Stimulated activated memory B cell treated with anti-CD40 and anti-IgM and Interleukin-4, amounts not matched to agents 10 μg/mL and 1 μg/mL and 100 μg/mL, for 72 hours (primary cell): Measurements from ENCODE around the gene NECAB2.
A peak's percentile ranks its signal among the peaks of the same experiment; 100 is the strongest.
"Not testable (repeated sequence)": the region's sequence is repeated elsewhere in the genome, so short reads cannot be mapped to it uniquely, and the experiment has no call there.

Source experiments
- ATAC-seq: fragments of 150-1000 bp; cut with Tn5 transposase; 2 replicates; pipeline ENCODE4 v1.10.0; 2021
- H3K27ac Mint-ChIP-seq: one replicate; pipeline ENCODE4 v1.8.0; 2022; ENCODE audit warnings: mild to moderate bottlenecking, mixed read lengths
- H3K27me3 Mint-ChIP-seq: one replicate; pipeline ENCODE4 v1.8.0; 2022; ENCODE audit warnings: mixed read lengths
- H3K36me3 Mint-ChIP-seq: one replicate; pipeline ENCODE4 v1.8.0; 2022; ENCODE audit warnings: mixed read lengths
- H3K4me1 Mint-ChIP-seq: one replicate; pipeline ENCODE4 v1.8.0; 2022; ENCODE audit warnings: mixed read lengths
- H3K4me3 Mint-ChIP-seq: one replicate; pipeline ENCODE4 v1.8.0; 2022; ENCODE audit warnings: mild to moderate bottlenecking, moderate library complexity, mixed read lengths
- H3K9me3 Mint-ChIP-seq: one replicate; pipeline ENCODE4 v1.8.0; 2022; ENCODE audit warnings: mixed read lengths

NECAB2 gene

DNA sequence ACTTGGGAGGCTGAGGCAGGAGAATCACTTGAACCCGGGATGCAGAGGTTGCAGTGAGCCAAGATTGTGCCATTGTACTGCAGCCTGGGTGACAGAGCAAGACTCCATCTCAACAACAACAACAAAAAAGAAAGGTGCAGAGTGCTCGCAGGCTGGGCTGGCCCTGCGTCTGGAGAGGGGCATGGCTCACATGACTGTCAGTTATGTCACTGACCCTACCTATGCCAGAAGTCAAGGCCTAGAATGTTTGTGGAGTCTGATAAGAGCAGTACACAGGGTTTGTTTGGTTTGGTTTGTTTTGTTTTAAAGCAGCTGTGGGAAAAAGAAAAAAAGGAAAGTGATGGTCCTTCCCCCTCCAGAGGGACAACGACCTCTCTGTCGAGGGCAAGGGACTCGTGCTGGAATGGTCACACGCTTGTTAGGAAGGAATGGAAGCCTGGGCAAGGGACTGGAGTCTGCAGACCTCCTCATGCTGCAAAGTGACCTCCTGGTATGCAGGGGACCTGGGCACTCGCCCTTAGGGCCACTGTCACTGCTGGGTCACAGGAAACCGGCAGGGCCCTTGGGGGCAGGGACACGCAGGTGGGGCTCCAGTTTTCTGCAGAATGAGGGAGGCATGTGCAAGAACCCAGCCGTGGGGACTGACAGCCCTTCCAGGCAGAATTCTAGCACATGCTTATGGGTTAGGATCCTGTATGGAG lies 25.1 kb upstream of the NECAB2 start:
- no peak for ATAC-seq
- peaks cover 14% of the 10 kb centered on the region for H3K27me3 Mint-ChIP-seq
- no peaks in the 10 kb centered on the region for H3K9me3 Mint-ChIP-seq
- H3K4me3 Mint-ChIP-seq: no peak overlapping the region
- no peak overlapping the region for H3K27ac Mint-ChIP-seq
- peaks cover 7% of the 10 kb centered on the region for H3K4me1 Mint-ChIP-seq
- H3K36me3 Mint-ChIP-seq: no peaks in the 10 kb centered on the region

DNA sequence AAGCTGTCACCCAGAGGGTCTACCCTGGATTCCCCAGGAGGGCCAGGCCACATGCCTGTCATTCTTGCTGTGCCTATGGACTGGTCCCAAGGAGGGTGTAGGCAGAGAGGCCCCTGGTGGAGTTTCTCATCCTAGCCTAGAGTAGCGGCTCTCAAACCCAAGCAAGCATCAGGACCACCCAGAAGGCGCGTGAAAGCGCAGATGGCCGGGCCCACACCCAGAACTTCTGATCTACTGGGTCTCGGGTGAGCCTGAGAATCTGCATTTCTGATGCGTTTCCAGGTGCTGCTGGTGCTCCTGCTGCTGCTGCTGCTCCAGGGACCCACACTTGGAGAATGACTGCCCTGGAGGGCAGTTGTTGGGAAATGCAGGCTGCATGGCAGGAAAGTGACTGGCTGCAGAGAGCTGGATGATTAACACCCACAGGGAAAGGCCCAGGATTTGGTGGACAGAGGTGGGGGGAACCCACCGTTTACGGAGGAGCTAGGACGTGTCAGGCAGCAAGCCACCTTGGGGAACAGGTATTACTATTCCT lies 24.5 kb upstream of the NECAB2 start:
- H3K27ac Mint-ChIP-seq: no peak overlapping the region
- peaks cover 14% of the 10 kb centered on the region for H3K27me3 Mint-ChIP-seq
- H3K4me1 Mint-ChIP-seq: peaks cover 7% of the 10 kb centered on the region
- H3K9me3 Mint-ChIP-seq: no peaks in the 10 kb centered on the region
- no peaks in the 10 kb centered on the region for H3K36me3 Mint-ChIP-seq
- H3K4me3 Mint-ChIP-seq: no peak overlapping the region
- no peak for ATAC-seq

DNA sequence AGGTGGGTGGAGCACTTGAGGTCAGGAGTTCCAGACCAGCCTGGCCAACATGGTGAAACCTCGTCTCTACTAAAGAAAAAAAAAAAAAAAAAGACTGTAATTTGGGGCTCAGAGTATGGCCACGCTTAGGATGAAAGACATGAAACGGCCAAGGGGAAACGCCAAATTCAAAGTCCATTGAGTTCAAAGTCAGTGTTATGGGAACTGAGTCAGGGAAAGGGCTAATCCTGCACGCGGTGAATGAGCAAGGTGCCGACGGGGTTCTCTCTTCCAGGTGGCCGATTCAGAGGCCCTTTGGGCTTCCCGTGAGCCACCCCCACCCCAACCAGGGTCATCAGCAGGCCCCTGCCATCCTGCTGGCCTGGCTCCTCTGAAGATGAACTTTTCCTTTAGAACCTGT lies 22.5 kb upstream of the NECAB2 start:
- Mint-ChIP-seq H3K27ac (no peak overlapping the region), H3K27me3 (peaks cover 7% of the 10 kb centered on the region), H3K36me3 (no peaks in the 10 kb centered on the region), H3K4me1 (no peaks in the 10 kb centered on the region), H3K4me3 (no peak overlapping the region), H3K9me3 (no peaks in the 10 kb centered on the region)
- ATAC-seq: no peak

DNA sequence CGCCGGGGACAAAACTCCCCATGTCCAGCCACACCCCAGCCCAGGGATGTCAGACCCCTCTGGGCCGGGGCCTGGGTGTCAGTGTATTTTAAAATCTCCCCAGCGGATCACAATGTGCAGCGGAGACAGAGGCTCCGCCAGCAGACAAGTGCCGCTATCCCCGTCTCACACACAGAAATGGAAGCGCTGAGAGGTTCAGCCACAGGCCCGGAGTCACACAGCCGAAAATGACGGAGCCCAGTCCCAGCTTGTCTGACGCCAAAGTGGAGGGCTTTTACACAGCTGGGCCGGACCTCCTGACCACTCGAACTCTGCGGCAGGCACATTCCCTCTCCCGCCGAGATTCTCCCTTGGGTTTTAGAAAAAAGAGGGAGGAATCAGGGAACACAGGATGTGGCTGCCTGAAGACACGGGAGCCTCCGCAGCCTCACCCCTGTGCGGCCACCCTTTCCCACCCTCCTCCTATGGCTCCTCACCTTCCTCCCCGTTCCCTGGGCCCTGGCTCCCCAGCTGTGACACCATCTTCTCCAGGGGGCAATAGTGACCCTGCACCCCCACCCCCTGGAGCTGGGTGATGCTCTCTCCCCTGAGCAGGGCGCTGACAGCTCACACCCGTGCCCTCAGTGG lies 21.8 kb upstream of the NECAB2 start:
- ATAC-seq: no peak
- H3K4me1 Mint-ChIP-seq: no peaks in the 10 kb centered on the region
- peaks cover under 1% of the 10 kb centered on the region for H3K27me3 Mint-ChIP-seq
- H3K9me3 Mint-ChIP-seq: no peaks in the 10 kb centered on the region
- H3K36me3 Mint-ChIP-seq: no peaks in the 10 kb centered on the region
- H3K4me3 Mint-ChIP-seq: no peak overlapping the region
- H3K27ac Mint-ChIP-seq: no peak overlapping the region

DNA sequence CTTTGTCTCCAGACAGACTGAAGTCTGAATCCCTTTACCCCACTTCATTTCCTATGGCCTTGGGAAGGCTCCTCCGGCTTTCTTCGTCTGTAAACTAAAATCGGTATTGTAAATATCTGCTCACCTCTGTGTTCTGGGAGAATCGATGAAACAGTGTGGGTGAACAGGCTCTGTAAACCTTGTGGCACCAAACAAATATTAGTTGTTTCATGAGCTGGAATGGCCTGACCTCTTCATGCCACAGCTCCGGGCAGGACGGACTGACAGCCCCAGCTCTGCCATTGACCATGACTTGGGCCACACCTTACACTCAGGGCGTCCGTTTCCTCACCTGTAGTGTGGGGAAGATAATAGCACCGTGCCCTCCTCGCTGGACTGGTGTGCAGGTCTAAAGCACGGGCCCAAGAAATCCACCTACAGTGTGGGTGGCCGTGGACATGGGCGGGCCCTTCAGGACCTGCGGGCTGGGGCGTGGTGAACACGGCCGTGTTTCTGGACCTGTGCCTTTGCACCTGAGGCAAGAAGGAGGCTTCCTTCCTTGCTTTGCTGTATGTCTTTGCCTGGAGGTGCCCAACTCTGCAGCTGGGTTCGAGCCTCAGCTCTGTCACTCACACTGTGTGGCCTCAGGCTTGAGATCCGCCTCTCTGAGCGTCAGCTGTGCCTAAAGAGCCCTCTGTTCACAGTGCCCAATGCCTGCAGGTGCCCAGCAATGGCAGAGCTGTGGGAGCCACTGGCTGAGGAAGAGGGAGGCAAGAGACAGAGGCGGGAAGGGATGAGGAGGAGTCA lies 21.1 kb upstream of the NECAB2 start:
- Mint-ChIP-seq H3K36me3 (no peaks in the 10 kb centered on the region), H3K4me1 (no peaks in the 10 kb centered on the region), H3K9me3 (no peaks in the 10 kb centered on the region), H3K4me3 (no peak overlapping the region), H3K27me3 (no peaks in the 10 kb centered on the region), H3K27ac (no peak overlapping the region)
- no peak for ATAC-seq

DNA sequence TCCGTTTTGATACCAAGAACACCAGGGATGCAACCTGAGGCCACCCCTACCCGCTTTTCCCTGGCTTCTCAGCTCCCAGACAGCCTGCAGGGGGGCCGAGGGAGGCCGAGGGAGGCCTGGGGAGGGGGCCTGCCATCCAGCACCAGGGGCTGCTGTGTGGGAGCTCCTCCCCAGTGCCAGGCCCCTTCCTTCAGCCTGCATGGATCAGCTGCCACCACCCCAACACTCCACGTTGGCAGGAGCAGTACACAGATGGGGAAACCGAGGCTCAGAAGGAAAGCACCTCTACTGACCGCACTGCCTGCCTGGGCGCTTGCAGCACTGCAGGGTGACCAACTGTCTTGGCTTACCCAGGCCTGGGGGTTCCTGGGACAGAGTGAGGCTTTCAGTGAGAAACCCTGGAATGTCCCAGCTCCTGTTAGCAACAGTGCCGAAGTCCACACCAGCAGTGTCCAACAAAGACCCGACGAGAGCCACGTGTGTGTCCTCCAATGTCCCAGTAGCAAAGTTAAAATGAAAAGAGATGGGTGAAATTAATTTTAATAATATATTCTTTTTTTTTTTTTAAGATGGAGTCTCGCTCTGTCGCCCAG lies 20.3 kb upstream of the NECAB2 start:
- Mint-ChIP-seq H3K27me3 (no peaks in the 10 kb centered on the region), H3K36me3 (no peaks in the 10 kb centered on the region), H3K27ac (no peak overlapping the region), H3K4me3 (no peak overlapping the region), H3K4me1 (peaks cover 5% of the 10 kb centered on the region), H3K9me3 (no peaks in the 10 kb centered on the region)
- ATAC-seq: no peak

DNA sequence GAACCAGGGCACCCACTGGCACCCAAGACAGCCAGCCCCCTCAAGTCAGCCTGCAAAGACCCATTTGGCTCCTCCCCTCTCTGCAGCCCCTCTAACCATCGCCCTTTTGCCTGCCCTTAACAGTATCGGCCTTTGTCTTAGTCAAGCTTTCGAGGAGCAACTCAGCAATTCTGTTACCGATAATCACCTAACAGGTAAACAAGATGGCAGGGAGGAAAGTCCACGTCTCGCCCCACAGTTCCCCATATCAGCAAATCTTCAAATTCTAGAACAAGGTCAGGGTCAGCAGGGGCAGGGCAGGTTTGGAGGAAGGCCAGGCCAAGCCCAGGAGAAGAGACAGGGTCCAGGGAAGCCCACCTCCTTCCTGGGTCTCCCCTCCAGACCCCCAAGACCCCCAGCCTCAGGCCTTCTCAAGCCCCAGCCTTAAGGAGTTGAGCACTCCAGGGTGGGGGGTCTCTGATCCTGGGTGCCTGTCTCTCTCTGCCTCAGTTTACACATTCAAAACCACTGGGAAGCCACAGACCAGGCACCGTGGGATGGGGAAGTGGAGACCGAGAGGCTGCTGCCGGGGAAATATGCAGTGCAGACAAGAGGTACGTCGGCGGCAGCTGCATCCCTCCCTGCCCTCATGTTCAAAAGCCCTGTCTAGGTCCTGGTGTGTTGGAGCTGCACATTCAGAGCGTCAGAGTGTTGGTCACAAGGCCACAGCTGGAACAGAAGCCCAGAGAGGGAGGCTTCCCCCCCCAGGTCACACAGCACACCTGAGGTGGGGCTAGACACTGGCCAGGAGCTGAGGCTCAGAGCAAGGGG lies 18.9 kb upstream of the NECAB2 start:
- Mint-ChIP-seq H3K4me1 (peaks cover 19% of the 10 kb centered on the region), H3K27me3 (peaks cover 8% of the 10 kb centered on the region), H3K4me3 (no peak overlapping the region), H3K36me3 (no peaks in the 10 kb centered on the region), H3K27ac (no peak overlapping the region), H3K9me3 (no peaks in the 10 kb centered on the region)
- no peak for ATAC-seq

DNA sequence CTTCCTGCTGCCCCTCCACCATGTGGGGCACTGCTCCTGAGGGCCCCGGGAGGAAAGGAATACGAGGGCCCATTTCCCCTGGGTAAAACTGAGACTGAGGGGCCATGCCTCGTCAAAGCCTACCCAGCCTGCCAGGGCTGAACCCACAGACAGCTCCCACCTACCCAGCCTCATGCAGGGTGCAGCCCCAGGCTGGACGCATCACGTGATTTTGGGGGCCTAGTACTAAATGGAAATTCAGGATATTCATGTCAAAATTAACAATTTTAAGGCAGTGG lies 18.4 kb upstream of the NECAB2 start:
- H3K4me1 Mint-ChIP-seq: peaks cover 24% of the 10 kb centered on the region
- no peak for ATAC-seq

DNA sequence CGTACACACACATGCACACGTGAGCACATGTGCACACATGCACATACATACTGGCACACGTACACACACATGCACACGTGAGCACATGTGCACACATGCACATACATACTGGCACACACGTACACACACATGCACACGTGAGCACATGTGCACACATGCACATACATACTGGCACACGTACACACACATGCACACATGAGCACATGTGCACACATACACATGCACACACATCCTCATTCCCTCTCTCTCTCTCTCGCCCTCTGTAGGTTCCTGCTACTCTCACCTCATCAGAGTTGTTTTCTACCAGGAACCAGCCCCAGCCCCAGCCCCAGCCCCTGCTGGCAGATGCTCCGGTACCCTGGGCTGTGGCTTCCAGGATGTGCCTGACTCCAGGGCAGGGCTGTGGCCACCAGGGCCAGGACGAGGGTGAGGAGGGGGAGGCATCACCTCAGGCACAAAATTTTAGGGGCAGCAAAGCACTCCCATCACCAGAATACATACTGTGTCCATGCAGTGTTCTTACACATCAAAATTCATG lies 17.1 kb upstream of the NECAB2 start:
- H3K4me3 Mint-ChIP-seq, H3K9me3 Mint-ChIP-seq, ATAC-seq, H3K36me3 Mint-ChIP-seq, H3K27ac Mint-ChIP-seq: not testable (repeated sequence)
- peaks cover 26% of the 10 kb centered on the region for H3K4me1 Mint-ChIP-seq
- peaks cover 26% of the 10 kb centered on the region for H3K27me3 Mint-ChIP-seq

More for the DNA sequence above, 18.4 kb upstream of the NECAB2 start:
- Mint-ChIP-seq H3K4me3 (no peak overlapping the region), H3K27me3 (peaks cover 13% of the 10 kb centered on the region), H3K27ac (no peak overlapping the region), H3K36me3 (no peaks in the 10 kb centered on the region), H3K9me3 (no peaks in the 10 kb centered on the region)

DNA sequence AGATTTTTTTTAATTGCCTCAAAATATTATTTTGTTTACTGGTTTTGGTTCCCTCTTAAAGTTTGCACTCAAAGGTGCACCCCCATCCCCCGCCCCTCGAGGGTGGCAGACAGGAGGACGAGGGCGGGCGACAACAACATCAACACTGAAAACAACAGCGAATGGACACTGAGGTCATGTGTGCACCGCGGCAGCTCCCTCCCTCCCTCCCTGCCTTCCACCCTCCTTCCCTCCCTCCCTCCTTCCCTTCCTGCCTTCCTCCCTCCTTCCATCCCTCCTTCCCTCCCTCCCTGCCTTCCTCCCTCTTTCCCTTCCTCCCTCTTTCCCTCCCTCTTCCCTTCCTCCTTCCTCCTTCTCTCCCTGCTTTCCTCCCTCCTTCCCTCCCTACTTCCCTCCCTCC lies 16.5 kb upstream of the NECAB2 start:
- H3K36me3 Mint-ChIP-seq: no peaks in the 10 kb centered on the region
- H3K27ac Mint-ChIP-seq: no peak overlapping the region
- H3K9me3 Mint-ChIP-seq: no peaks in the 10 kb centered on the region
- ATAC-seq: no peak
- H3K27me3 Mint-ChIP-seq: peaks cover 28% of the 10 kb centered on the region
- no peak overlapping the region for H3K4me3 Mint-ChIP-seq
- peaks cover 27% of the 10 kb centered on the region for H3K4me1 Mint-ChIP-seq

DNA sequence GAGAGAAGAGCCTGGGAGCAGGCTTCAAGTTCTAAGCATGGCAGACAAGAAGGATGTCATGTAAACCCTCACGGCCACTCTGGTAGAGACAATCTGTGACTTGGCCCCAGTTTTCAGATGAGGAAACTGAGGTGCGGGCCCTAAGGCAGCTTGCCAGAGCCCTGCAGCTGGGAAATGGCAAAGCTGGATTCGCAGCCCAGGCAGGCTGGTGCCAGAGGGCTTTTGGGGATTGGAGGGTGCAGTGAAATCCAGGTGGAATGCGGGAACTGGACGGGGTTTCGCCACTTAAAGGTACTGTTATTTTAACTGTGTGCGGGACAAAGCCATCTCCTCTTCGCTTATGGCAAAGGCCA lies 15.5 kb upstream of the NECAB2 start:
- no peak for ATAC-seq
- no peaks in the 10 kb centered on the region for H3K9me3 Mint-ChIP-seq
- peaks cover 33% of the 10 kb centered on the region for H3K4me1 Mint-ChIP-seq
- peaks cover 28% of the 10 kb centered on the region for H3K27me3 Mint-ChIP-seq
- H3K4me3 Mint-ChIP-seq: no peak overlapping the region
- H3K27ac Mint-ChIP-seq: peak overlapping the region; percentile 63
- H3K36me3 Mint-ChIP-seq: no peaks in the 10 kb centered on the region

DNA sequence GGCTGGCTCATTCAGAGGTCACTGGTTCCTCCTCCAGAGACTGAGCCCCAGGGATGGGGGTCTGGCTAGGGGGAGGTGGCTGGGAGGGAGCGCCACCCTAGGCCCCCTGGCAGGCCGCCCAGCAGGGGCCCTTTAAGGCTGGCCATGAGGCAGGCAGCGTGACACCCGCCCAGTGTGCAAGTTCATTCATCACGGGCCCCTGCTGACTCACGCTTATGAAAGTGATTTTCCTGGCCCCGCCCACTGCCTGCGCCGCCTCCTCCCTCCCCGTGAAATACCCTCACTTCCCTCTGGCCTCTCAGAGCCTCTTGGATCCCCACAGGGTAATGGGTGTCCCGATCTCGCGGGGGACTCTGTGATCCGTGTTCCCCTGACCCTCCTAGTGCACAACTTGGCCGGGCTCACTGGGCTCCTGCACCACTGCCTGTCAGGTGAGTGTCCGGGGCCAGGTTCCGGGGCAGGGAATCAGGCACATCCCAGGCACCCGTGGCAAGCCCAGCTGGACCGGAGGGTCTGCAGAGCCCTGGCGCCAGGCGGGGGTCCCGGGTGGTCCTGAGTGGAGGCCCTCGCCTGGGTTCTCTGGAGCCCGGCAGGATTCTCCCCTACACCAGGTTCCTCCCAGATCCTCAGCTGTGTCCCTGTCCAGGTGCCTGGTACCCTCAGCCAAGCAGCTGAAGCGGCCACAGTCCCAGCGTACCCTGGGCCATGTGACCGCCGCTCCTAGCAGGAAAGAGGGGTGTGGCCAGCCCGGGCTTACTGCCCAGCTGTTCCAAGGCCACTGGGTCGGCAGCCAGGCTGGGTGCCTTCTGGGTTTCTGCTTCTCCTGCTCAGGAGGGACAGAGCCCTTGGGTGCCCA lies 14.9 kb upstream of the NECAB2 start, which contains the start of gene OSGIN1:
Gene OSGIN1 (plus strand): TSS at position 301 of the 856 bp plus-strand sequence. CDS start 4,432 bp downstream, outside the sequence.
- peak within 1 kb of the TSS; percentile 63 for H3K27ac Mint-ChIP-seq

DNA sequence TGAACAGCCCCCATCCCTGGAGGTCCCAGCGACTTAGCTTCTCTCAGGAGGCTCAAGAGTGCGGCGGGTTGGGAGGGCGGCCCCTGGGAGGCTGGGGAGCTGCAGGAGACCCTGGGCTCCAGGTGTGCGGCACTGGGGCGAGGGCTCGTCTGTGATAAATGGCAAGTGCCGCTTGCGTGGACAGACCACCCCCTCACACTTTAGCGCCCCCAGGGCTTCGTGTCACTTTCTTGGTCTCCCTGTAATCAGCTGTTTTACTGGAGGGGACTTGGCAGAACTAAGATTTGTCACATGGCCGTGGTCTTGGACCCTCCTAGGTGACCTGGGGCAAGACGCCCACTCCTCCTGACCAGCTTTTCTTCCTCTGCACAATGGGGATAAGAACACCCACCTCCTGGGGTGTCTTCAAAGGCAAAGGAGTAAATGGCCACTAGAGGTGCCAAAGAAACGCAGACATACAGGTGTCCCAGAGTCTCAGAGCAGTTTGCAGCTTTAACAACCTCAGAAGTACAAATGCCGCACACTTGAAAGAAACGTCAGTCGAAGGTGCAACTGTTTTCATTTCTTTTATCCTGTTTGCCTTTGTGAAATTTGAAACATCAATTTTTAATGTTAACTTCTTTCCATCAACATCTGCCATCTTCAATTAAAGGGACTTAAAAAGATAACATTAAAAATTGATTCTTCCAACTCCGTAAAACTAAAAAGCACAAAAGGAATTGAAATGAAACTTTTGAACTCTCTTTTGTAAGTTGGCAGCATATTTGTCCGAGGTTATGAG lies 14.1 kb upstream of the NECAB2 start:
- peaks cover 33% of the 10 kb centered on the region for H3K4me1 Mint-ChIP-seq
- H3K27ac Mint-ChIP-seq: peak overlapping the region; percentile 63
- no peaks in the 10 kb centered on the region for H3K9me3 Mint-ChIP-seq
- H3K4me3 Mint-ChIP-seq: peak overlapping the region; percentile 80
- ATAC-seq: peak; percentile 63
- H3K36me3 Mint-ChIP-seq: no peaks in the 10 kb centered on the region
- H3K27me3 Mint-ChIP-seq: peaks cover 28% of the 10 kb centered on the region

More for the DNA sequence above, 14.9 kb upstream of the NECAB2 start, which contains the start of gene OSGIN1:
- Mint-ChIP-seq H3K4me1 (peaks cover 33% of the 10 kb centered on the region), H3K4me3 (peak within 1 kb of the TSS; percentile 80), H3K9me3 (no peaks in the 10 kb centered on the region), H3K27me3 (peaks cover 28% of the 10 kb centered on the region), H3K36me3 (no peaks in the 10 kb centered on the region)
- ATAC-seq: peak; percentile 86
